Fibroblast of the aortic adventitia (primary cell): ENCODE measurements around the gene ENSA. TPM values are rescaled to one million over a fixed set of nuclear protein-coding genes. Genes with fewer than 3 reads are reported as not detected.
"Not testable (repeated sequence)": the region's sequence is repeated elsewhere in the genome, so short reads cannot be mapped to it uniquely, and the experiment has no call there.

Source experiments
- DNase-seq: peaks from one replicate; pipeline ENCODE4 v3.0.0-alpha.2; 2010; ENCODE audit warnings: low read depth
- H3K4me3 ChIP-seq: 2 replicates; pipeline ENCODE4 v1.5.1; 2011; ENCODE audit warnings: low read depth, mild to moderate bottlenecking, control low read depth, low read length, moderate library complexity
- small RNA-seq: library from RNA; depleted of rRNA; stranded (forward); fragments of <200 nt; gene quantifications from one replicate; pipeline ENCODE3, GENCODE V24; 2012
- total RNA-seq: library from RNA; depleted of rRNA; stranded (reverse); fragments of >200 nt; gene quantifications from 2 replicates; pipeline ENCODE4 v1.2.3, GENCODE V29; 2012; ENCODE audit warnings: low replicate concordance
- TF ChIP-seq, protein P1 (sequence below): IDR thresholded peaks from 2 replicates; pipeline ENCODE4 v1.5.1; 2011; ENCODE audit warnings: mild to moderate bottlenecking, low read length, control low read depth, inconsistent platforms; ENCODE audit not compliant: insufficient read depth

Gene ENSA
- total RNA-seq, 1 donor, result 82.1 TPM

DNA sequence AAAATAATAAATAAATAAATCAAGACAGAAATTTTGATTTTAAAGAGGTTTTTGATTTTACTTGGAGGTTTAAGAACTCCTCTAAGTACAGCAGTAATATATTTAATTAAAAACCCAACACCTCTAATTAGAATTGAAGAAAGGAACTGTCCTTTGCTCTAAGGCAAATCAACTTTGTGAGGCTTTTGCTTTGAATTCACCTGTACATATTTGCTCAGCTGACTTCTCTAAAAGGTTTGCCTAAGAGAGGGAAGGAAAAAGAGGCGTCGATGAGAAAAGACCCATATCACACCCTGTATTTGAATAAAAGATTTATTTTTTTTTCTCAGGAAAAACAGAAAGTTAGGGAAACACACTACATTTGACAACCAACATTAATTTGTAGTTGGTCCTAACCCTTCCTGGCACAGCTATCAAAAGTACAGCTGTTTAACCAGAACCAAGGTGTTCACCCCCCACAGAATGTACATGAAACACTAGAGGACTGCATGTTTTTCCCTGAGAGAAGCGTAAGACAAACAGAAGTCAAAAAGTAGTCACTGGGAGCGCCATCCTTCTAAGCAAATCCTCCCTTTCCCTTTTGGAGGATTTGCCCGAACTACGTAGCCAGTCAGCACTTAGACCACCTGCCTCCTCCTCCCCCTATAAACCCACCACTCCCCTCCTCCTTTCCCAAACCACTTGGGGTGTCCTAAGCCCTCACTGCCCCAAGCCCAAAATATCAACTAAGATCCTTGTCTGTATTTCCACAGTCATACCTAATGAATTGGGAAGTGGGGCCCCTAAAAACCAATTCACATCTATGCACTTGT is 54.9 kb downstream of the ENSA start:
- DNase-seq, result peak; percentile 35
- peak overlapping the region; percentile 99 for H3K4me3 ChIP-seq
- TF ChIP-seq, protein P1, sequence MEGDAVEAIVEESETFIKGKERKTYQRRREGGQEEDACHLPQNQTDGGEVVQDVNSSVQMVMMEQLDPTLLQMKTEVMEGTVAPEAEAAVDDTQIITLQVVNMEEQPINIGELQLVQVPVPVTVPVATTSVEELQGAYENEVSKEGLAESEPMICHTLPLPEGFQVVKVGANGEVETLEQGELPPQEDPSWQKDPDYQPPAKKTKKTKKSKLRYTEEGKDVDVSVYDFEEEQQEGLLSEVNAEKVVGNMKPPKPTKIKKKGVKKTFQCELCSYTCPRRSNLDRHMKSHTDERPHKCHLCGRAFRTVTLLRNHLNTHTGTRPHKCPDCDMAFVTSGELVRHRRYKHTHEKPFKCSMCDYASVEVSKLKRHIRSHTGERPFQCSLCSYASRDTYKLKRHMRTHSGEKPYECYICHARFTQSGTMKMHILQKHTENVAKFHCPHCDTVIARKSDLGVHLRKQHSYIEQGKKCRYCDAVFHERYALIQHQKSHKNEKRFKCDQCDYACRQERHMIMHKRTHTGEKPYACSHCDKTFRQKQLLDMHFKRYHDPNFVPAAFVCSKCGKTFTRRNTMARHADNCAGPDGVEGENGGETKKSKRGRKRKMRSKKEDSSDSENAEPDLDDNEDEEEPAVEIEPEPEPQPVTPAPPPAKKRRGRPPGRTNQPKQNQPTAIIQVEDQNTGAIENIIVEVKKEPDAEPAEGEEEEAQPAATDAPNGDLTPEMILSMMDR, result no peak

DNA sequence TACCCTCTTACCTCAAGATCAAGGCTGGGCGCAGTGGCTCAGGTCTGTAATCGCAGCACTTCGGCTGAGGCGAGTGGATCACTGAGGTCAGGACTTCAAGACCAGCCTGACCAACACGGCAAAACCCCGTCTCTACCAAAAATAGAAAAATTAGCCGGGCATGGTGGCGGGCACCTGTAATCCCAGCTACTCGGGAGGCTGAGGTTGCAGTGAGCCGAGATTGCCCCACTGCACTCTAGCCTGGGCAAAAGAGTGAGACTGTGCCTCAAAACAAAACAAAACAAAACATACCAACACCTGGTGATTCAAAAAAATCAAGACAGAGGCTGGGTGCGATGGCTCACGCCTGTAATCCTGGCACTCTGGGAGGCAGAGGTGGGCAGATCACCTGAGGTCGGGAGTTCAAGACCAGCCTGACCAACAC is 55.8 kb downstream of the ENSA start:
- H3K4me3 ChIP-seq, DNase-seq: not testable (repeated sequence)

DNA sequence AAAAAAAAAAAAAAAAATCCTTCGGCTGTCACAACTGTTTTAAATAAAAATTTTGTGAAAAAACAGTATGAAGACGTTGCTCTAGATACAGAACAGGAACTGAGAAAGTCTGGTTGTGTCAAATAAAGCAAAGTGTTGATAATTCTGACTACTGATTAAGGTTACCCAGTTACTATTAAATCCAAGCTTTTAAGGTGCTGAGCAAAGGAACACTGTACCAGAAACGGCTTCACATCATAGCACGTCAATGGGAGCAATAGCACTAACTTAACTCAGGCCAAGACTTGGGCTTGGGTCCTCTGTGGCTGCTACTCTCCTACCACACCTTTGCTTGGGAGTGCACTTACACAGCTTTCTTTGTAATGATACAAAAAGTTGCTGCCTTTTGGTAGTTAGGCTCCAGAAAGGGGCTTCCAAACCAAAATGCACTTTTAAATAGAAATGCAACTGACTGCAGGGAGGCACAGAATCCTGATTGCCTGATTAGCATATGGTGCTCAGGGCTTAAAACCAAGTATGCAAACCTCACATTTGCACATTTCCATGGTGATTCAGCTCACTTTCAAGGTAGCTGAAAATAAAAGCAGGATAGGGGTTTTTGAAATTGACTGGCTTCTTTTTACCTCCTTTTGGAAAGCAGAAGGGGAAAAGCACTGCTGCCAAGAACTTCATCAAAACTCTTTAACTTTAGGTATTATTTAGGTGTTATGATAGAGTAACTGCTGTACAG is 56.3 kb downstream of the ENSA start:
- TF ChIP-seq, protein P1, result no peak
- DNase-seq, result no peak
- peak overlapping the region; percentile 0 for H3K4me3 ChIP-seq

Small RNAs within 50 kb of the gene (small RNA-seq; reads per million reads assigned to genes)
- gene RF00015 (not detected), gene RF00561 (not detected)

Other genes with a start within 250 kb of the ENSA start
- 9.8 and 15.9 TPM in 2 replicates for gene TARS2, start 142.2 kb downstream of the ENSA start, total RNA-seq
- gene ECM1, start 121.5 kb downstream of the ENSA start, total RNA-seq, result 8.0 and 45.2 TPM in 2 replicates
- not detected in 2 replicates for gene FALEC, start 113.9 kb downstream of the ENSA start, total RNA-seq
- 11.9 and 13.0 TPM in 2 replicates for gene ADAMTSL4, start 80.2 kb downstream of the ENSA start, total RNA-seq
- 130 and 212 TPM in 2 replicates for gene MCL1, start 50.0 kb downstream of the ENSA start, total RNA-seq
- 12.8 and 30.1 TPM in 2 replicates for gene GOLPH3L, start 67.5 kb upstream of the ENSA start, total RNA-seq
- gene HORMAD1, start 91.3 kb upstream of the ENSA start, total RNA-seq, result not detected in 2 replicates
- 2.3 and 31.6 TPM in 2 replicates for gene CTSS, start 136.2 kb upstream of the ENSA start, total RNA-seq
- 547 and 1,513 TPM in 2 replicates for gene CTSK, start 178.6 kb upstream of the ENSA start, total RNA-seq
- gene ARNT, start 247.0 kb upstream of the ENSA start, total RNA-seq, result 50.7 and 161 TPM in 2 replicates